IPS-11a (cell line): Measurements from ENCODE around the gene STAT5B.

Experiments
- H3K4me3 ChIP-seq: one replicate; pipeline ENCODE4 v1.5.1; 2013; ENCODE audit warnings: low read depth, low read length, control low read depth

The STAT5B gene

GRCh38 chr17:42182927-42183734 is 93.1 kb downstream of the STAT5B start:
- H3K4me3 ChIP-seq = no peak overlapping the region

GRCh38 chr17:42181851-42182207 is 94.4 kb downstream of the STAT5B start:
- H3K4me3 ChIP-seq = no peak overlapping the region

DNA sequence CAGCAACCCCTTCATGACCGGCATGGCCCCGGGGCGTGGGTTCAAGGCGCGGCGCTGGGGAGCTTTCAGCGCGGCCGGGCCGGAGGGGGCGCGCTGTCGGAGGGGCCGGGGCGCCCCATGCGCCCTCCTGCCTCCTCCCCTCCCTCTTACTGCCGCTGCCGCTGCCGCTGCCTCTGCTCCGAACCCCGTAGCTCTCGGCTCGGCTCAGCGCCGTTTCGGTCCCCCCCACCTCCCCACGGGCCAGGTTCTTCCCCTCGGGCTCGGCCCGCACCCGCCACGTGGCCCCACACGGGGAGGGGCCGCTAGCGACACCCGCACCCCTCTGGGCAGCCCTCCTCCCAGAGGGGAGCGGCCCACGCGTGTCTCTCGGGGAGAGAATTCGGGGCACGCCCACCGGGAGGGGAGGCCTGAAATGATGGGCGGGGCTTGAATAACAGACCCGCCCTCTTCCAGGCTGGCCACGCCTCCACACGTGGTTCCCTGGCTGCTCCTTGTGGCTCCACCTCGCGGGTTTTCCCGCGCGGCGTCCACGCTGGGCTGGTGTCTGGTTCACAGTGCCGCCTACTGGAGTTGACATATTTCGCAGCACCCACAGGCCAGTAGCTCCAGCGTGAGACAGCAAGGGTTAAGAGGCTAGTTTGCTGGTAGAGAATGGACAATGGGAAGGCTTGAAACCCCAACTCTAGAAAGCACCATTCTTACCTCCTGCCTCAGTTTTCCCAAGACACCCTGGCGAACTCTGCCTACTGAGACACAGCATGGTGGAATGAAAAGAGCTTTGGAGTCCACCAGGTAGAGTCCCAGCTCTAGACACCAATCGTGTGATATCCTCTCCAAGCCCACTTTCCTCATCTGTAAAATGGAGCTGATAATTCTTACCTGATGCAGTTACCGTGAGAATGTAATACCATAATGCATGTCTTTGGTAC is 95.0 kb downstream of the STAT5B start, which contains the start of gene KCNH4:
KCNH4 (minus strand) TSS at position 221 of the 929 bp plus-strand sequence; CDS start at position 24, 197 bp downstream.
- H3K4me3 ChIP-seq = peak within 1 kb of the TSS; percentile 53

DNA sequence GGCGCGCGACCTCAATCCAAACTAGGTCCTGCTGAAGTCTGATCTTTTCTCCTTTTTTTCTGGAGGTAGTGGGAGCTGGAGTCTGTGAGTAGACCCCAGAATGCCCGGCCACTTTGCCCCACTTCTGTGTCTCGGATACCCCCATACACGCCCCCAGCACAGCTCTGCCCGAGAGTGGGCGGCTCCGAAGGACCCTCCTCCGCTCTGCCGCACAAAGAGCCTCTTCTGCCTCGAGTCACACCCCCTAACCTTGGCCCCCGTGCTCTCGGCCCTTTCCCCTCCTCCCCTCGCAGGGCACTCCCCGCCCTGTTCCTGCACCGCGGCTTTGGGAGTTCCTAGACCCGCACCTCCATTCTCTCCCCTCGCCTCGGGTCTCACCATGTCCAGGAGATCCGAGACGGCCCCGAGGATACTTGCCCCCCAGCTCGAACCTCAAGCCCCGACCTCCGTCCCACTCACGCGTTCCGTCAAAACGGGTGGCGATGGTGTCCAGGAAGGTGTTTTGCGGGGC is 95.7 kb downstream of the STAT5B start:
- peak overlapping the region; percentile 53 for H3K4me3 ChIP-seq

GRCh38 chr17:42179911-42180410 is 96.2 kb downstream of the STAT5B start:
- no peak overlapping the region for H3K4me3 ChIP-seq

GRCh38 chr17:42179335-42179734 is 96.9 kb downstream of the STAT5B start:
- H3K4me3 ChIP-seq = no peak overlapping the region

- no peak overlapping the region for H3K4me3 ChIP-seq
These were observed 97.4 kb downstream of the STAT5B start for GRCh38 chr17:42178817-42179216.

DNA sequence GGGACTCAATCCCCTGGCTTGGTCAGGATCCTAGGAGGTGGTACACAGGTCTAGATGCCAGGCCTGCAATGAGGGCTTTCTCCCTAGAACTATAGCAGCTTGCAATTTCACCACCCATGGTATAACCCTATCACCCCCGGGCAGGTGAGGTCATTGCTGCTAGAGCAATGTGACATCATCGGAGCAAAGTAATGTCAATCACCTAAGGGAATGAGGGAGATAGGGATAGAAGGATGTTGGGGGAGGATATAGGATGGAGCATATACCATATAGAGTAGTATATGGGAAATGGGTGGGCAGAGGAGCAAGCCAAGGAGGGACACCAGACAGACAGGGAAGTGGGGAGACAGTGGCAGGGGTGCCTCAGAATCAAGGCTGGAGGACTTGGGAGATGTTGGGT is 98.5 kb downstream of the STAT5B start:
- H3K4me3 ChIP-seq = no peak overlapping the region

- H3K4me3 ChIP-seq = no peak overlapping the region
These were observed 101.9 kb downstream of the STAT5B start for GRCh38 chr17:42174126-42174783.

GRCh38 chr17:42171831-42172230 is 104.4 kb downstream of the STAT5B start:
- H3K4me3 ChIP-seq = no peak overlapping the region

DNA sequence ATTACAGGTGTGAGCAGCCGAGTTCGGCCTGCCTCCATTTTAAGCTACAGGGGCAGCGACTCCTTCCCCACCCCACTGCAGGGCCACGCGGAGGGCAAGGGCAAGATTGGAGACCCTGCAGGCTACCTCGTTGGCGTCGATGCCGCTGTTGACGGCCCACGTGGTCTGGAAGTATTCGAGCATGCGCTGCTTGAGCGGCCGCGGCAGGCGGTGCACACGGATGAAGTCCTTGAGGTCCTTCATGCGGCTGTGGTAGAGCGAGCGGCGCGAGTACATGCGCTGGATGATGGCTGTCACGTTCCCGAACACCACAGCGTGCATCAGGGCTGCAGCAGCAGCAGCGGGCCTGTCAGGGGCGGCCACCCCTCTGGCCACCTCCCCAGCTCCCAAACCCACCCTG is 106.8 kb downstream of the STAT5B start:
- H3K4me3 ChIP-seq = no peak overlapping the region

DNA sequence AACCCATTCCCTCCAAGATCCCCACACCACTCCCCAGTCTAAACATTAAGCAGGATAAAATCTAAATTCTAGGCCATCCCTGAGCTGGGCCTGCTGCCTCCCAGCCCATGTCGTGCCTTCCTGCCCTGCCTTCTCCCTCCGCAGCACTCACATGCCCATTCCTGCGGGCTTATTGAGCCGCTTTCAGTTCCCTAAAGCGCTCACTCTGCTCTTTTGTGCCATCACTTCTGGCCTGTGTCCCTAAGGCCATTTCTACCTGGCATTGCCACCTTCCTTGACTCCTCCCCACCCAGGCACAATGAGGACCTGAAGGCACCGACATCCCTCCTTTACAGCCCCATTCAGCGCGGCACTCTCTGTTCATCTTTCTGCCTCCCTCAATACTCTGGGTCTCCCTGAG is 108.4 kb downstream of the STAT5B start:
- H3K4me3 ChIP-seq = no peak overlapping the region

DNA sequence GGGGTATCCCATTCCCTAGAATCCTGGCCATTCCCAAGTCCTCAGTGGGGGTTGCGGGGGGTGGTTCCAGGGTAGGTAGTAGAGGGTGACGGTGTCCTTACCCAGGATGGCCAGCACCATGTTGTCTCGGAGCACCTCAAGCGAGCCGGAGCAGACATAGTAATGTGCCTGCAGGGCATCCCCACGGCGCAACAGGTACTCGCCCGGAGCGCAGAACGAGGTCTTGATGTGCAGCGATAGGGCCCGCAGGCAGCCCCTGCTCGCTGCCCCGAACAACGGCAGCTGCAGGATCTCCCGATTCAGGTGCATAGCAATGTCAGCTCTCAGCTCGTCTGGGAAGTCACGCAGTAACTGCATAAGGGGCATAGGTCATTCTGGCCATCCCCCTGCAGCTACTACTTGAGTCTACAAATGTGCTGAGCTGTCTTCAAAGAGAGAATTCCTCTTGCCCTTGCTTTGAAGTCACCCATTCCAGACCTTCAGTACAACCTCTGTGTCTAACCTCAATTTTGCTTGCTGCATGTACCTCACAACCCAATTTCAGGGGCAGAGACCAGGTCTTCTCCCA is 109.9 kb downstream of the STAT5B start:
- H3K4me3 ChIP-seq = no peak overlapping the region

GRCh38 chr17:42165751-42166150 is 110.4 kb downstream of the STAT5B start:
- no peak overlapping the region for H3K4me3 ChIP-seq

GRCh38 chr17:42163696-42164407 is 112.3 kb downstream of the STAT5B start:
- no peak overlapping the region for H3K4me3 ChIP-seq

DNA sequence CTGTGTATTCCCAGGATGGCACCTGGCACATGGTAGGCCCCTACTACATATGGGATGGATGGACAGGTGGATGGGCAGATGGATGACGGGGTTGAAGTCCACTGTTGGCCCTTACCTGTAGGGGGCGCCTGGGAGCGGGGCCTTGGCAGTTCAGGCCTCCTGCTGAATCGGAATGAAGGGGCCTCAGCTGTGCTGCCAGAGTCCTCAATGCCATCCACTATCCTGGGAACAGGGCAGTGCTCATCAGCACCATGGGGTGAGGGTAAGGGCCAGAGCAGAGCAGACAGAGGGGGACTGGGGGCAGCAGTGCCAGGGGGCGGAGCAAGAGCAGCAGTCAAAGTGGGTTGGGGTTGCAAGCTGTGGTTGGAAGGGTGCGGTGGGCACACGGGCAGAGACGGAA is 113.1 kb downstream of the STAT5B start:
- no peak overlapping the region for H3K4me3 ChIP-seq

DNA sequence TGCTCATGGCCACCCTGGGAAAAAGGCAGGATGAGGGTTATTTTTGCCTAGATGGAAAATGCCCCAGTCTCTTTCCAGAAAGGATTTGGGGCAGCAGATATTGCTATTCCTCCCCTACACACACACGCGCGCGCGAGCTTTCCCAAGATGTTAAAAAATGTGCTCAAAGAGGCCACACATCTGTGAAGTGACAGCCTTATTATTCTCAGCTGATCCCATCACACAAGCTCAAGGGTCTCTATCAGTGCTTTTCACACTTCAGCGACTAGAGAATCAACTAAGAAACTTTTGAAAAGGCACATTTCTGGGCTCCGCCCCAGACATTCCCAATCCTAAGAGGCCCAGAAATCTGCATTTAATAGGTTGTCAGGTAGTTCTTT is 115.7 kb downstream of the STAT5B start:
- no peak overlapping the region for H3K4me3 ChIP-seq

DNA sequence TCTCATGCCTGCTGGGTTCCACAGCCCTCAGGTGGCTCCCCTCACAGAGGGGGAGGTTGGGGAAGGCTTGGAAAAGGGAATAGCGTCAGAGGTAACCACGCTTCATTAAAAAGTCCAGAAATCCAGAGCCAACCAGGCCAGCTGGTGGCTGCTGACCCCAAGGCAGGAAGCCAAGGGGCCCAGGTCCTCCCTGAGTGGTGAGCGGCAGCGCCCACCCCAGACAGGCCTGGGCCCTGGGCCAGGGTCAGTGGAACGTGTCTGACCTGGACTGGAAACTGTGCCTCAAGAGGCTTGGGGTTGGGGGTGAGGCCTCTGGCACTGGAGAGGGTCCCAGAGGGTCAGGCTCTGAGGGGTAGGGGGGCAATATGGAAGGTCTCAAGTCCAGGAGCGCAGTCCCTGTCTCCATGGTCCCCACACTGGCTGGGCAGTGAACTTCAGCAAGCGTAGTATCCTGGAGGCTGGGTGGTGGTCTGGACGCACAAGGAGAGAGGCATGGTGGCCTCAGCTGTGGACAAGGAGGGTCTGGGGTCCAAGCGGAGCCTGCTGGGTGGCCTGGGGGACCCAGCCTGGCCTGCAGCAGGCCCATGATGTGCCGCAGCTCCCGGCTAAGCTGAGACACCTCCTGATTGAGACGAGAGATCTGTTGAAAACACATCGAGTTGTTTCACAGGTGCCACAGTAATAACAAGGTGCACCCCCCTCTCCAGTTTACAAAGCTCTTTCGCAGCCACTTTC is 116.2 kb downstream of the STAT5B start:
- no peak overlapping the region for H3K4me3 ChIP-seq

DNA sequence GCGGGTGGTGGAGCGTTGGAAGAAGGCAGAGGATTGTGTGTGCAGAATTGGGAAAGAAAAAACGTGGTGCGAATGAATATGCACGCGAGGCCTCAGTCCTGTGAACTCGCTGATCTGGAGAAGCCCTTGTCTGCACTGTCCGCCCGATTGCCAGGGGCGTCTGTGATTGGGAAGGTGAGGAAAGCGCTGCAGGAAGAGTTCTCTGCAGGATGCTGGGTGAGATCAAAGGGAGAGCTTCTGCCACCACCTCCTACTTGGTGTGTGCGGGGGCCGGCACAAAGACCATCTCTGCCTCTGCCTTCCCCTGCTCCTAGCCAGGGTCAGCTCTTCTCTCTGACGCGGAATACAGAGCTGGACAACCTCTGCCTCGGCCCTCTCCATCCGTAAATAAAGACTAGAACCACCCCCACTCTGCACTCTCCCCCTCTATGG is 120.6 kb downstream of the STAT5B start:
- H3K4me3 ChIP-seq = peak overlapping the region; percentile 96
